UCSD-AML1 (cell line): ENCODE measurements around the gene DCAF15.
"Not testable (repeated sequence)": the region's sequence is repeated elsewhere in the genome, so short reads cannot be mapped to it uniquely, and the experiment has no call there.

ENCODE experiments used
- DNase-seq: peaks from one replicate; lab custom pipeline; 2025; ENCODE audit not compliant: unreplicated experiment; lab: John Stamatoyannopoulos, UW

Gene DCAF15

DNA sequence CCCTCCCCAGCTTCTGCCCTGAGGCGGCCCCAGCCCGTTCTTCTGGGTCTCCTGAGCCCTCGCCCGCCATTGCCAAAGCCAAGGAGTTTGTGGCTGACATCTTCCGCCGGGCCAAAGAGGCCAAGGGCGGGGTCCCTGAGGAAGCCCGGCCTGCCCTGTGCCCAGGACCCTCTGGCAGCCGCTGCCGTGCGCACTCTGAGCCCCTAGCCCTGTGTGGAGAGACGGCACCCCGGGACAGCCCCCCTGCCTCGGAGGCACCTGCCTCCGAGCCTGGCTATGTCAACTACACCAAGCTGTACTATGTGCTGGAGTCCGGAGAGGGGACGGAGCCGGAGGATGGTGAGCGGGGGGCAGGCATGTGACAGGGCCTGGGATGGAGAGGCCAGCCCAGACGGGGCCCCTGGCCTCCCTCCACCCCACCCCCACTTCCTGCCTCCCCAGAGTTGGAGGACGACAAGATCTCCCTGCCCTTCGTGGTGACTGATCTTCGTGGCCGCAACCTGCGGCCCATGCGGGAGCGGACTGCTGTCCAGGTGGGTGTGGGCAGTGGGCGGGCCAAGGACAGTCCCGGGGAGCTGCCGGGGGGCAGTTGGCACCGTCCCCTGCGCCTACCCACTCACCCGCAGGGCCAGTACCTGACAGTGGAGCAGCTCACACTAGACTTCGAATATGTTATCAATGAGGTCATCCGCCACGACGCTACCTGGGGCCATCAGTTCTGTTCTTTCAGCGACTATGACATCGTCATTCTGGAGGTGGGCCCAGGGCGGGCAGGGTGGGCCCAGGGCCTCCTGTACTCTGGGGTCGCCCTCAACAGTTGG lies 7.0 kb downstream of the DCAF15 start:
- no peak for DNase-seq

DNA sequence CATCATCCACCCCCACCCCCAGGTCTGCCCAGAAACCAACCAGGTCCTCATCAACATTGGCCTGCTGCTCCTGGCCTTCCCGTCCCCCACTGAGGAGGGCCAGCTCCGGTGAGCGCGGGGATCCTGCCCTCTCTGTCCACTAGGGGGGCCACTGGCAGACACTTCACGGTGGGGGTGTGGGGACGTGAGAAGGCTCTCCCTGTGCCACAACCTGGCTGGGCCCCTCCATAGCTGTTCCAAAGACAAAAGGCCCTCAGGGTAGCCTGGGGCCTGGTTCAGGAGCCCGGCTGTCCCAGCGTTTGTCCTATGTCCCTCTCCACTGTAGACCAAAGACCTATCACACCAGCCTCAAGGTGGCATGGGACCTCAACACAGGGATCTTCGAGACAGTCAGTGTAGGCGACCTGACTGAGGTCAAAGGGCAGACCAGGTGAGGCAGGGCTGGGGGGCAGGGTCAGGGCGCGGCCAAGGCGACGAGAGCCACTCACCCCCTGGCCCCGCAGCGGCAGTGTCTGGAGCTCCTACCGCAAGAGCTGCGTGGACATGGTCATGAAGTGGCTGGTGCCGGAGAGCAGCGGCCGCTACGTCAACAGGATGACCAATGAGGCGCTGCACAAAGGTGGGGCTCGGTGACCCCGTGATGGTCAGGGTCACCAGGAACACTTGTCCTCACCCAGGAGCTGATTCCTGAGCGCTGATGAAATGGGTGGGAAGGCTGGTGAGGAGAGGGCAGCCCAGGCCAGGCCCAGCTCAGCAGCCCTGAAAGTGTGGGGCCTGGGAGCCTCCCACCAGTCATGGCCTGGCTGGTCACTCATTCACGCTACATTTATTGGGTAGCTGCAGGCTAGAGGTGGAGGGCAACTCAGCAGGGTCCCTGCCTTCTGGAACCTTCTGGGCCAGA lies 7.9 kb downstream of the DCAF15 start:
- DNase-seq: peak; percentile 24

DNA sequence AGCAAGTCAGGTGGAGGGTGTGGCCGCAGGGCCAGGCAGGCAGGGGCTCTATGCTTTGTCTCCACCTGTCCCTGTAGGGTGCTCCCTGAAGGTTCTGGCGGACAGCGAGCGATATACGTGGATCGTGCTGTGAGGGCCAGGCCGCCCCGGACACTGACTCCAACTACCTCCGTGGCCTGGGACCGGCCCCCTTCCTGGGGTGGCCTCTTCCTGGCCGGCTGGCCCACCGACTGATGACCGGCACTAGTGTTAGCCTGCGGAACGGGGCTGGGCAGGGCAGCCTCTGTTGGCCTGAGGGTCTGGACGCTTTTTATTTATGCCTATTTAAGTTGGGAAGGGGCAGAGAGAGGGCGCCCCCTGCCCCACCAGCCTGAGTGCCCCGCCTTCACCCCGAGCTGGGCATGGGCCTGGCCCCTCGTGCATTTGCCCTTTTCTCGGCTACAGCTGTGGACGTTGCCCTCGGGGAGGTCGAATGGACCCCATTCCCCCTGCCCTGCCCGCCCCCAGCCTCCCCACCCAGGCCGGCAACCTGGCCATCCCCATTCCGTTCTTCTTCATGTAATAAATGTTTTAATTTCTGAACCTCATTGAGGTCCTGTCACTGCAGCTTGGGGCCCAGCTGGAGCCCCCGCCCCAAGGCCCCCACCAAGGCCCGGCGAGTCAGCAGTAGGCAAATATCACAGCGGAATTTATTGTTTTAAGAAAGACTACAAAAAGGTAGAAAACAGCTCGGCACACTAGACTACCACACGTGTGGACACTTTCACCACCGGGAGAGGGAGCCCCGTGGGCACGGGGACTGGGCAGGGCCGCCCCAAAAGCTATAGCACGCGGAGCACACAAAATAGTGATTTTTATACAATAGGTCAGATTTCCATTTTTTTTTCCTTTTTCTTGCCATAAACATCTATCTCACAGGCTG lies 8.8 kb downstream of the DCAF15 start:
- DNase-seq: no peak

DNA sequence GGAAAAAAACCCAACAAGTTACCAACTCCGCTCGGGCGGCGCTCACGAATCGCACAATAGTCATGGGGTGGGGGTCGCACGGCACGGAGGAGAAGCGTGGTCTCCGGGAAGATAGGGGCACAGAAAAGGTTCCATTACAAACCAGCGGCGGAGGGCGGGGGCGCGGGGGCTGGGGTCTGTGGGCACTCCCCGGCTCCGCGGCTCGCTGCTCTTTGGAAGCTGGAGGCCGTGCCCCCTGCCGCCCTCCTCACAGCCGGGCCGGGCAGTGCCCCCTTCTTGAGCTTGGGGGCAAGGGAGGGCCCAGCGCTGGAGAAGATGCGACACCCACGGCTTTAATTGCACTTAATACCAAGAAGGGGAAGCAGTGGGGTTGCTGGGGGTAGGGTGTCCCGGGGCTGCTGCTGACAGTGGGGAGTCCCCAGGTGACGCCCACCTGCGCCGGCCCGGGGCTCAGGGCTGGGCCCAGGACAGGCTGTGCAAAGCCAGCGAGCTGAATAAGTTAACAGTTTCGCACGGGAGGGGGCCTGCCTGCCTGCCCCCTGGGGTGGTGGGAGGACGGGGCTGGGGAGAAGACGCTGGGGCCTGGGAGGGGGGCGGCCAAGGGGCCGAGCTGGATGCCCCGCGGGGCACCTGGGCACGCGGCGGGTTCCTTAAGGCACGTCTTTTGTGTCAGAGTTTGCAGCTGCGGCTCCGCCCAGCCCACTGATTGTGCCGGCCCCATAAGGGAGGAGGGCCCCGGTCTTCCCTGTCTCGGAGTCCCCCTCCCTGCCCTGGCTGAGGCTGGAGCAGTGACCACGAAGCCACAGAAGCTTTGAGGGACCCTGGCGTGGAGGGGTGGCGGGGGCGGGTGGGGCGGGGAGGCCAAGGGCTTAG lies 9.8 kb downstream of the DCAF15 start:
- DNase-seq: no peak

DNA sequence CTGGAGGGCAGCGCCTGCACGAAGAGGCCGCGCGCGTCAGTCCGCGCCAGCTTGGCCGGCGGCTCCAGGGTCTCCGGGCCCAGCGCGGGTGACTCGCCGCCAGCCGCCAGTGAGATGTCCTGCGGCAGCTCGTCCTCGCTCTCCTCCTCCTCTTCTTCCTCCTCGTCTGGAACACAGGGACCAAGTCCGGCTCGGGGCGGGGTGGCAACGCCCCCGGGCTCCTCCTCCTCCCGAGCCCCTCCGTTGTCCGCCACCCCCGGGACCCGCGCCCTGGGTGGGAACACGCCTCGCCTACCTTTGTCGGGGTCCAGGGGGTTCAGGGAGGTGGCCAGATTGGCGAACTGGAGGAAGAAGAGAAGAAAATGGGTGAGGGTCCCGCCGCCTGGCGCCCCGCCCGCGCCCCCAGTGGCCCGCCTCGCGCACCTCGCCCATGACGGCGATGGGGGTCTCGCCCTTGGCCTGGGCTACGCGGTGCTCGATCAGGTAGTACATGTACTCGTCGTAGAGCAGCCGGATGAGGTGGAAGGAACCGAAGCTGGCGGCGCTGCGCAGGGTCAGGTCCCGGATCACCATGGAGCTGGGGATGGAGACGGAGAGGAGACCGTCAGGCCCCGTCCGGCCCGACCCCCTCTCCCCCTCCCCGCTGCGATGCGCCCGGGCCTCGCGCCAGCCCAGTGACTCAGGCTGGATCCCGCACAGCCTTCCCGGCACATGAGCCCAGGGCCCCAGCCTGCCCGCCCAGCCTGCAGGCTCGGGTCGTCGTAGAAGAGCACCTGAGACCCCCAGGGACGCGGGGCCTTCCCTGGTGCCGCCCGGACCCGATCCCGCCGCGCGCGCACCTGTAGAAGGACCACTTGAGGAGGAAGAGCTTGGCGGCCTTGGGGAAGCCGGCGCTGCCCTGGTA lies 10.6 kb downstream of the DCAF15 start:
- no peak for DNase-seq

DNA sequence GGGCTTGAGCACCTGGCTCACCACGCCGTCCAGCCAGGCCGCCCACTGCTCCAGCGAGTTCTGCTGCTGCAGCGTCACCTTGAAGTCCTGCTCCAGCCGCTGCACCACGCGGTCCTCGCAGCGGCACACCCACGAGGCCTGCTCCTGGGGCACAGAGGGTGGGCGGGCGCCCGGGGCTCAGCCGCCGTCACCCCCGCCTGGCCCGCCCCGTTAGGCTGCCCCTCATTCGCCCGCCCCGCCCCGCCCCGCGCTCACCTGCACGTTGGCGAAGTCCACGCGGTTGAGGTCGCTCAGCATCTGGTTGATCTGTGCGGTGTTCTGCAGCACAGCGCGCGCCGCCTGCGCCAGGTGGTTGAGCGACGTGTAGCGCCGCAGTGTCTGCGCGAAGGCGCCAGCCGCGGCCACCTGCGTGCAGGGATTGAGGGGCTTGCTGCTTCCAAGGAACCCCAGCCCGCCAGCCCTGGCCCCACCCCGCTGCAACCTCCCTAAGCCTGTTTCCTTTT lies 11.3 kb downstream of the DCAF15 start:
- DNase-seq: no peak

DNA sequence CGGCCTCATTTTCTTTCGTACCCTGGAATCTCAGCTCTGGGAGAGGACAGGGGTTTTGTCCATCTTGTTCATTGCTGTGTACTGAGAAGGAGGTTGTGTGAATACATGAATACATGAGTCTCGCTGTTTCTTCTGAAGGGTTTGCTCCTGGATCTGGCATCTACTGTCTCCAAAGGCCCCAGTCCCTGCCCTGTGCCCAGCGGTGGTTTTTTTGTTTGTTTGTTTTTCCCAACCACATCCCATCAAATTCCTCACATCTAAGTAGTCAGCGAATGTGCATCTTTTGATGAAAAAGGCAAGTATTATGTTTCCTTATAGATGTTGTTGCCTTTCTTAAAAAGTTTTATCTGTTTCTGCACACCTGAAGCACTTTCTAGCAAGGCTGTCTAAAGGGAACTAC lies 12.5 kb downstream of the DCAF15 start:
- no peak for DNase-seq

DNA sequence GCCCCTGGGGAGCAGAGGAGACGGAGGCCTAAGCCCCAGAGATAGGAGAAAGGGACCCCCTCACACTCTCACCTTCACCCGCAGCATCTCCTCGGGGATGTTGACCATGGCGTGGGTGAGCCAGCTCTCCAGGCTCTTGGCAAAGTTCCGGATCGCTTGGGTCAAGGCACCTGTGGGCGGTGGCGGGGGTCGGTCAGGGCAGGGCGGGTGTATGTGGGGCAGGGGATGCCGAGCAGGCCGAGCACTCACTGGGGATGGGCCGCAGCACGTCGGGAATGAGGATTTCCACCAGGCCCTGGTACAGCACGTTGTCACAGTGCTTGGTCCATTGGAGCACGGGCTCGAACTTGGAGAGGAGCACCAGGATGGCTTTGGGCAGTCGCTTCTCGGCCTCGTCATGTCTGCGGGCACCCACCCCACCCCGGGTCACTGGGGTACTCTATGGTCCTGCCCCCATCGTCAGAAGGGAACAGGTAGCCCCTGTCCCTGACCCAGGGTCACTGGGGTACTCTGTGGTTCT lies 13.1 kb downstream of the DCAF15 start:
- no peak for DNase-seq

DNA sequence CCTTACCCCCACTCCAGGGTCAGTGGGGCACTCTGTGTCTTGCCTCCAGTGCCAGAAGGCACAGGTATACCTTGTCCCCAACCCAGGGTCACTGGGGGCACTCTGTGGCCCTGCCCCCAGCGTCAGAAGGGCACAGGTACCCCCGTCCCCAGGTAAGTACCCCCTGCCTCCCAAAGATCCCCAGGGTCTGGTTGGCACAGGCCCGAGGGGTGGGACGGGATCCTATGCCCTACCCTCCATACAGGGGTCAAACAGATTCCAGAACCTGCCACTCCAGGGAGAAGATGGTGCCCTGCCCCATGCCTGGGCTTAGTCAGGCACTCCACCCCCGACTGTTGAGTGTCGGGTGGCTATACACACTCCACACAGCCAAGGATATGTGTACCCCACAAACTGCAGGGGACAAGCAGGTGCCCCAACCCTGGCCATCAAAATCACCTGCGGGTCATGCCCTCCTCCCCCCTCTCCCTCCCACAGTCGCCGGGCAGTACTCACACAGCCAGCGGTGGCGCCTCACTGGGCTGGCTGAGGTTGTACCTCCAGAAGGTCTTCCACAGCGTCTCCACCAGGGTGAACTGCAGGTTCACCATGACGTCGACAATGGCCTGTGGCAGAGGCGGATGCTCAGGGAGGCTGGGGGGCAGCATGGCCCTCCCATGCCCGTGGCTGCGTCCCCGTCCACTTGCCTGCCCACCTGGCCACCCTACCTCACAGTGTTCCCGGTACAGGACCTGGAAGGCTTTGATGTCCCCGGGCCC lies 13.8 kb downstream of the DCAF15 start:
- DNase-seq: no peak

DNA sequence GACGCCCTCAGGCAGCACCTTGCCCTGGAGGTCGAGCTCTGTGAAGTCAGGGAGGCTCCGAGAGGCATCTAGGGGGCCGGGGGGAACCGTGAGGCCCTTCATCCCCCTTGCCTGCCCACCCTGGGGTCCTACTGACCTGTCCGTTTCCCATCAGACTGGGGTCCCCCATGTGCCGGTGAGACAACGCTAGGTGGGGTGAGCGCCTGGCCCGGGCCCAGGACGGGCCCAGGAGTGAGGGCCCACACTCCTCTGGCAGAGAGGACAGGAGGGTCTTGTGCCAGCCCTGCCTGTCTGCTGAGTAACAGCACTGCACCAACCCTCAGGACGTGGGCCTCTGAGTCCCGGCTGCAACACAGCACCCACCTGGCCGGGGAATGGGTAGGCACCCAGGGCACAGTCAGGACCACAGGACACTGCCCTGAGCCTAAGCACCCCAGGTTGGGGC lies 14.4 kb downstream of the DCAF15 start:
- no peak for DNase-seq

DNA sequence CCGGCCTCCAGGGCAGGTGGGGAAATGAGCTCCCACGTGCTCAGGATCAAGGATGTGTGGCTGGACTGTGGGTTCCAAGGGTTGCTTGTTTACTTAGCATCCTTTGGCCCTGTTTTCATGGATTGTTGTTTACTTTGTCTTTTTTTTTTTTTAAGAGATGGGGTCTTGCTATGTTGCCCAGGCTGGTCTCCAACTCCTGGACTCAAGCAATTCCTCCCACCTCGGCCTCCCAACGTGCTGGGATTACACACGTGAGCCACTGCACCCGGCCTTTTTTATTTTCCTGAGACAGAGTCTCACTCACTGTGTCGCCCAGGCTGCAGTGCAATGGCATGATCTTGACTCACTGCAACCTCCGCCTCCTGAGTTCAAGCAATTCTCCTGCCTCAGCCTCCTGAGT lies 14.9 kb downstream of the DCAF15 start:
- not testable (repeated sequence) for DNase-seq

DNA sequence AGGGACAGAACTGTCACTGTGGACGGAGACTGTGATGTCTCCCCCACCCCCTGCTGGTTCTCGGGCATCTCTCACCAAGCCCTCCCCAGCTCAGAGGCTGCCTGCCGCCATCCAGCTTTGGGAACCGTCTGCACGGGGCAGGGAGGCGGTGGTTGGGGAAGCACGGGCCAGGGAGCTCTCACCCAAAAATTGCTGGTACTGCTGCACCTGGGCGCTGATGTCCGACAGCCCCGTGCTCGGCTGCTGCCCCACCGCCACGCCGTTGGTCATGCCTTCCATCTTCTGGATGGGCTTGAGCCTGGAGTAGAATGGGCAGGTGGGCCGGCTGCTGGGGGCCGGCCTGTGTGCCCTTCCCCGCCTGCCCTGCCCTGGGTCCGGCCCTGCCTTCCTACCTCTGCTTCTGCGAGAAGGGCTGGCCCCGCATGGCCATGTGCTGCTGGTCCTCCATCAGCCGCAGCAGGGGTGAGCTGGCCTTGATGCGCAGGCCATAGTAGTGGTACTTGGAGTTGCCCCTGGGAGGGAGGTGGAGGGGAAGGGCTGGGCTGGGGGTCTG lies 16.1 kb downstream of the DCAF15 start:
- DNase-seq: no peak

DNA sequence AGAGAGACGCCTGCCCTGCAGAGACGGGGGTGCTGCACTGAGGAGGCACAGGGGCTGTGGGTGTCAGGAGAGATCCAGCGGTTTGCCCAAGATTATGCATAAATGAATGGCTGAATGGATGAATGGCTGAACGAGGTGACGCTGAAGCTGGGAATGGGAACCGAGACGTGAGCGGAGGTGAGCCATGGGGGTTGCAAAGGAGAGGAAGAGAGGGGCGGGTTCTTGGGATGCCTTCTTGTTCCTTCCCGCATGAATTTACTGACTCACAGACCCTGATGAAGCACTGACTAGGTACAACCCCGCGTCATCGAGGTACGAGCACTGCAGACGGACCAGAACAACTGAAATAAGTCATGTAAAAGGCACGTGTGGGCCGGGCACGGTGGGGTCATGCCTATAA lies 16.7 kb downstream of the DCAF15 start:
- DNase-seq: no peak

DNA sequence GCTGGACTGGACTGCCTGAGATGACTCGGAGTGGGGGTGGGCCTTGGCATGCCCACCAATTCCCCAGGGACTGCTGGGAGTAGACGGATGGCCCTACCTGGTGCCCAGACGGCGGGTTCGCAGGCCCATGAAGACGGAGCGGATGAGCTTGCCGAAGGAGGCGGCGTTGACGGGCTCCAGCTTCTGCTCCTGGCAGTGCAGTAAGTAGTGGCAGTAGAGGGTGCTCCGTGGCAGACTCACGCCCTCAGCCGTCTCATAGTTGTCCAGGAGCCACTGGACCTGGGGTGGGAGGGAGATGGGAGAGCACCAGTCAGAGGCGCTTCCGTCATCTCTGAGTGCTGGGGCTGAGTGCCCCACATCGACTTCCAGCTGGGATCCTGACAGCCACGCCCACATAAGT lies 17.6 kb downstream of the DCAF15 start:
- no peak for DNase-seq

DNA sequence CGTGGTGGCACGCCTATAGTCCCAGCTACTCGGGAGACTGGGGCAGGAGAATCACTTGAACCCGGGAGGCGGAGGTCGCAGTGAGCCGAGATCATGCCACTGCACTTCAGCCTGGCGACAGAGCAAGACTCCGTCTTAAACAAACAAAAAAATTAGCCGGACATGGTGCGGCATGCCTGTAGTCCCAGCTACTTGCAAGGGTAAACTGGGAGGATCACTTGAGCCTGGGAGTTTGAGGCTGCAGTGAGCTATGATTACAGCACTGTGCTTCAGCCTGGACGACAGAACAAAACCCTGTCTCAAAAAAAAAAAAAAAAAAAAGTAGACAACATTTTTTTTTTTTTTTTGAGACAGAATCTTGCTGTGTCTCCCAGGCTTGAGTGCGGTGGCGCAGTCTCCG lies 19.6 kb downstream of the DCAF15 start:
- DNase-seq: not testable (repeated sequence)

DNA sequence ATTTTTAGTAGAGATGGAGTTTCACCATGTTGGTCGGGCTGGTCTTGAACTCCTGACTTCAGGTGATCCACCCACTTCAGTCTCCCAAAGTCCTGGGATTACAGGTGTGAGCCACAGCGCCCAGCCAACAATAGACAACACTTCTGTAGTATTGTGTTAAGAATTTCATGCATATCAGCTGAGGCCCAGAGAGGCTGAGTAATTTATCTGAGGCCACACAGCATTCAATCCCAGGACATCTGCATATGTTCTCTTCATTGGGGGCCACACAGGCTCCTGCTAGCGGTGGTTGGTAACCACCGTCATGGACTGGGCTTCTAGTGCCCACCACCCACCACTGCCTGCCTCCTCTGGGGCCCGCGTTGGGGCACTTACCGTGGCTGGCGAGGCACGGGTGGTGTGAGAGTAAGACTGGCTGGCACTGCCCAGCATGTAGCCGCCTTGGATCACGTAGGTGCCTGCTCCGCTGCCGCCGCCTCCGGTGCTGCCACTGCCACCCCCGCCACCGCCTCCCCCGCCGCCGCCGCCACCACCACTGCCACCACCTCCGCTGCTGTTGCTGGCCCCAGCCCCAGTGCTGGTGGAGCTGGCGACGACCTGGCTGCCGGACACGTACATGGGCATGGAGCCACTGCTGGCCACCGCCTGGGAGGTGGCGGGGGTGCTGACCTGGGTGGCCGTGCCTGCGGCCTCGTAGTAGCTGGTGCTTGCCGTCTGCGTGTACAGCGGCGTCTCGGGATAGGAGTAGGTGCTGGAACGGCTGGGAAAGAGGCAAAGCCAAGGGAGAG lies 20.3 kb downstream of the DCAF15 start:
- DNase-seq: no peak

DNA sequence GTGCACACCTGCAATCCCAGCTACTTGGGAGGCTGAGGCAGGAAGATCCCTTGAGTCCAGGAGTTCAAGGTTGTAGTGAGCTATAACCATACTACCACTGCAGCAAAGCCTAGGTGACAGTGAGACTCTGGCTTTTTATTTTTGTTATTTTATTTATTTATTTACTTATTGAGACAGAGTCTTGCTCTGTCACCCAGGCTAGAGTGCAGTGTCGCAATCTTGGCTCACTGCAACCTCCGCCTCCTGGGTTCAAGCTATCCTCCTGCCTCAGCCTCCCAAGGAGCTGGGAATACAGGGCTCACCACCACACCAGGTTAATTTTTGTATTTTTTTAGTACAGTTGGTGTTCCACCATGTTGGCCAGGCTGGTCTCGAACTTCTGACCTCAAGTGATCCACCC lies 21.2 kb downstream of the DCAF15 start:
- not testable (repeated sequence) for DNase-seq
